GM23338 (cell line): ENCODE measurements around the gene KAT6B. TPM values are rescaled to one million over a fixed set of nuclear protein-coding genes. Genes with fewer than 3 reads are reported as not detected.
A peak's percentile ranks its signal among the peaks of the same experiment; 100 is the strongest.

Source experiments
- ATAC-seq: fragments of 200-7000 bp; cut with Tn5 transposase; 3 replicates; pipeline ENCODE4 v1.9.1; 2020
- DNase-seq: peaks from one replicate; pipeline ENCODE4 v3.0.0-alpha.2; 2015; ENCODE audit warnings: low spot score
- H2AFZ ChIP-seq: fragments of 200-600 bp; sonication (generic); 2 replicates; pipeline ENCODE4 v1.8.0; 2016; ENCODE audit warnings: antibody characterized with exemption, mild to moderate bottlenecking, moderate library complexity
- H3F3A ChIP-seq: fragments of 200-600 bp; sonication (generic); replicated peaks from 2 replicates; pipeline ENCODE4 v1.8.0; 2017; ENCODE audit warnings: antibody characterized with exemption, mixed run types, low read depth
- H3K27ac ChIP-seq: fragments of 200-600 bp; sonication (generic); 2 replicates; pipeline ENCODE4 v1.6.1; 2016; ENCODE audit warnings: low read depth
- H3K27me3 ChIP-seq: fragments of 200-600 bp; sonication (generic); 2 replicates; pipeline ENCODE4 v1.8.0; 2016; ENCODE audit warnings: mild to moderate bottlenecking, mixed run types, moderate library complexity; ENCODE audit not compliant: insufficient read depth
- H3K36me3 ChIP-seq: fragments of 200-600 bp; sonication (generic); 2 replicates; pipeline ENCODE4 v1.8.0; 2016; ENCODE audit warnings: mild to moderate bottlenecking; ENCODE audit not compliant: insufficient read depth
- H3K4me1 ChIP-seq: fragments of 200-600 bp; sonication (generic); 2 replicates; pipeline ENCODE4 v1.8.0; 2016; ENCODE audit warnings: mild to moderate bottlenecking, moderate library complexity; ENCODE audit not compliant: insufficient read depth
- H3K4me2 ChIP-seq: fragments of 200-600 bp; sonication (generic); 2 replicates; pipeline ENCODE4 v1.7.1; 2017; ENCODE audit warnings: mixed run types
- H3K4me3 ChIP-seq: fragments of 200-600 bp; sonication (generic); 2 replicates; pipeline ENCODE4 v1.6.1; 2016; ENCODE audit warnings: mixed run types
- H3K79me2 ChIP-seq: fragments of 200-600 bp; sonication (generic); replicated peaks from 2 replicates; pipeline ENCODE4 v1.8.0; 2017; ENCODE audit warnings: mild to moderate bottlenecking; ENCODE audit not compliant: insufficient read depth
- H3K9me2 ChIP-seq: fragments of 200-600 bp; sonication (generic); 2 replicates; pipeline ENCODE4 v1.8.0; 2017; ENCODE audit not compliant: insufficient read depth
- H4K20me1 ChIP-seq: fragments of 200-600 bp; sonication (generic); replicated peaks from 2 replicates; pipeline ENCODE4 v1.8.0; 2017; ENCODE audit warnings: mild to moderate bottlenecking; ENCODE audit not compliant: insufficient read depth
- H3K27ac Mint-ChIP-seq: 2 replicates; pipeline ENCODE4 v1.8.0; 2020; ENCODE audit warnings: inconsistent platforms, mild to moderate bottlenecking, moderate library complexity, mixed read lengths
- H3K27me3 Mint-ChIP-seq: 3 replicates; pipeline ENCODE4 v1.8.0; 2022; ENCODE audit warnings: low read depth, mild to moderate bottlenecking, moderate library complexity, mixed read lengths, inconsistent platforms; ENCODE audit not compliant: insufficient read depth, poor library complexity
- H3K36me3 Mint-ChIP-seq: 3 replicates; pipeline ENCODE4 v1.8.0; 2021; ENCODE audit warnings: low read depth, mild to moderate bottlenecking, inconsistent platforms, moderate library complexity, mixed read lengths
- H3K4me1 Mint-ChIP-seq: 3 replicates; pipeline ENCODE4 v1.8.0; 2020; ENCODE audit warnings: mild to moderate bottlenecking, inconsistent platforms, mixed read lengths
- H3K4me3 Mint-ChIP-seq: 3 replicates; pipeline ENCODE4 v1.8.0; 2021; ENCODE audit warnings: moderate library complexity, mild to moderate bottlenecking, inconsistent platforms, mixed read lengths
- H3K9me3 Mint-ChIP-seq: 3 replicates; pipeline ENCODE4 v1.8.0; 2020; ENCODE audit warnings: moderate library complexity, mild to moderate bottlenecking, inconsistent platforms, mixed read lengths
- CREB1 ChIP-seq: fragments of 250-450 bp; sonication (Bioruptor Pico); IDR thresholded peaks from 2 replicates; pipeline ENCODE4 v1.5.0; 2020; ENCODE audit warnings: low read depth, mild to moderate bottlenecking, moderate library complexity
- EZH2phosphoT487 ChIP-seq: fragments of 200-600 bp; sonication (generic); IDR thresholded peaks from one replicate; pipeline ENCODE4 v1.8.1; 2018; ENCODE audit warnings: antibody characterized with exemption; ENCODE audit not compliant: unreplicated experiment
- NANOG ChIP-seq: IDR thresholded peaks from 2 replicates; pipeline ENCODE4 v1.6.1; 2016; ENCODE audit warnings: antibody characterized with exemption, borderline replicate concordance
- POLR2AphosphoS5 ChIP-seq: IDR thresholded peaks from 2 replicates; pipeline ENCODE4 v1.6.1; 2016; ENCODE audit warnings: antibody characterized with exemption, low read depth
- STAT1 ChIP-seq: IDR thresholded peaks from one replicate; pipeline ENCODE4 v1.6.1; 2016; ENCODE audit warnings: antibody characterized with exemption; ENCODE audit not compliant: unreplicated experiment
- ZNF114 ChIP-seq: fragments of 250-450 bp; sonication (Bioruptor Pico); IDR thresholded peaks from 2 replicates; pipeline ENCODE4 v1.5.0; 2020; ENCODE audit warnings: mild to moderate bottlenecking, moderate library complexity
- ZNF331 ChIP-seq: fragments of 250-450 bp; sonication (Bioruptor Pico); IDR thresholded peaks from 2 replicates; pipeline ENCODE4 v1.5.0; 2020; ENCODE audit warnings: low read depth, mild to moderate bottlenecking, moderate library complexity
- ZNF462 ChIP-seq: fragments of 250-450 bp; sonication (Bioruptor Pico); IDR thresholded peaks from 2 replicates; pipeline ENCODE4 v1.5.0; 2020; ENCODE audit warnings: mild to moderate bottlenecking, moderate library complexity
- polyA plus RNA-seq: library from polyadenylated mRNA; unstranded; fragments of >200 nt; fragmentation: Nextera tagmentation; extraction: Ambion mirVana; gene quantifications from 2 replicates; pipeline ENCODE4 v1.2.1, GENCODE V29; 2016
- total RNA-seq: library from RNA; depleted of rRNA; stranded (reverse); fragments of >200 nt; shearing (Covaris generic); gene quantifications from 2 replicates; pipeline ENCODE4 v1.2.3, GENCODE V29; 2014

The KAT6B gene
- total and polyA plus RNA-seq, 2 experiments from 2014 or later = 21.3 to 31.4 TPM

GRCh38 chr10:74997163-74997562 lies 170.8 kb downstream of the KAT6B start:
- Mint-ChIP-seq H3K36me3 (peaks cover 7% of the 10 kb centered on the region; the same call in 2 of the 3 replicates), H3K9me3 (no peaks in the 10 kb centered on the region), H3K4me1 (peaks cover 8% of the 10 kb centered on the region; the same call in 2 of the 3 replicates), H3K4me3 (no peak overlapping the region), H3K27me3 (no peaks in the 10 kb centered on the region), H3K27ac (no peak overlapping the region)
- no peaks in the 10 kb centered on the region for H3K79me2 ChIP-seq
- no peak overlapping the region for H3K27ac ChIP-seq
- no peaks in the 10 kb centered on the region for H3K27me3 ChIP-seq
- no peaks in the 10 kb centered on the region for H3K36me3 ChIP-seq
- H3K4me3 ChIP-seq = no peak overlapping the region
- H4K20me1 ChIP-seq = no peaks in the 10 kb centered on the region; the same call in 1 of the 2 replicates
- H3K4me1 ChIP-seq = no peaks in the 10 kb centered on the region
- DNase-seq (no peak), ATAC-seq (no peak)
- no peak for TF ChIP-seq CREB1
- 0 out of 2 replicates have a peak, but pooled peaks cover 2% of the 10 kb centered on the region for H3F3A ChIP-seq
- no peak overlapping the region for H3K4me2 ChIP-seq
- H3K9me2 ChIP-seq = no peaks in the 10 kb centered on the region
- H2AFZ ChIP-seq = no peak overlapping the region

GRCh38 chr10:75000748-75001321 lies 174.4 kb downstream of the KAT6B start:
- no peak for DNase-seq
- no peaks in the 10 kb centered on the region for H3K9me2 ChIP-seq
- H3K4me2 ChIP-seq = no peak overlapping the region
- Mint-ChIP-seq H3K4me1 (peaks cover 8% of the 10 kb centered on the region; the same call in 2 of the 3 replicates), H3K36me3 (peaks cover 5% of the 10 kb centered on the region; the same call in 2 of the 3 replicates), H3K4me3 (no peak overlapping the region), H3K27me3 (no peaks in the 10 kb centered on the region), H3K27ac (0 out of 2 replicates have a peak overlapping the region, but pooled peaks have one; percentile 41), H3K9me3 (no peaks in the 10 kb centered on the region)
- 0 out of 2 replicates have a peak, but pooled peaks cover 2% of the 10 kb centered on the region for H3F3A ChIP-seq
- H3K4me1 ChIP-seq = no peaks in the 10 kb centered on the region
- H4K20me1 ChIP-seq = no peaks in the 10 kb centered on the region; the same call in 1 of the 2 replicates
- no peak overlapping the region for H2AFZ ChIP-seq
- ATAC-seq = no peak
- no peak for TF ChIP-seq ZNF331 (CRISPR knock-in tag)
- no peak for TF ChIP-seq ZNF462
- no peak for TF ChIP-seq ZNF114 (CRISPR knock-in tag)
- no peak for TF ChIP-seq EZH2phosphoT487
- TF ChIP-seq POLR2AphosphoS5 = no peak
- no peak for TF ChIP-seq CREB1
- no peak for TF ChIP-seq STAT1
- TF ChIP-seq NANOG = no peak
- H3K36me3 ChIP-seq = no peaks in the 10 kb centered on the region
- no peak overlapping the region for H3K4me3 ChIP-seq
- H3K79me2 ChIP-seq = no peaks in the 10 kb centered on the region
- no peaks in the 10 kb centered on the region for H3K27me3 ChIP-seq
- peak overlapping the region; percentile 46; the same call in 1 of the 2 replicates for H3K27ac ChIP-seq
